Measurements from ENCODE around the gene HOXA6.

HOXA6 gene

DNA sequence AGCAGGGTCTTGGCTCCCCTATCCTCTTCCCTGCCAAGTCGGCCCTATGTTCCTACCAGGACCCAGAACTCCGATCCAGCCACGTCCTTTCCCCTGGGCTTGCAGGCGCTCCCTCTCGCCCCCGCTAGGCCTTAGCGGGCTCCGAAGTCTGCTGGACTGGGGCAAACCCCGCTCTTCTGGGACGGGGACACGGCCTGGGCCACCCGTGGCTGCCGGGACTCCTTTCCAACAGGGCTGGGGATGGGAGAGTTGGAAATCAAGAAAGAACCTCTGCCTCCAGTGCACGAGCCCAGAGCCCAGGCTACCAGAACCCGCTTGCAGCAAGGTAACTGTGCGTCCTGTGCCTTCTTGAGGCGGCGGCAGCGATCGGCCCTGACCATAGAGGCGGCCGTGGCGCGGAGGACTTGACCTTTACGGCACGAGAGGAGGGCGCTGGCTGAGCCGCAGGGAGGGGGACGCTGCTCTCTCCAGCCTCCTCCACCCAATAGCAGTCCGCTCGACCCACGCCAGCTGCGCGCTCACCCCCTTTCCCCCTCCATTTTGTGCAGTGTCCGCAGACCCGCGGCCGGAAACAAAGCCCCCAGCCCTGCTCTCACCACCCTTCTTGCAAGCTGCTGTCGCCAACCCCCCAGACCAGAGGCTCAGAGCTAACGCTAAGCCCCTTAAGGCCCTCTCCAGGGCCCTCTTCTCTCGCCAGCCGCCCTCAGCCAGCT lies 44.4 kb upstream of the HOXA6 start:
- TF ChIP-seq, protein P1, sequence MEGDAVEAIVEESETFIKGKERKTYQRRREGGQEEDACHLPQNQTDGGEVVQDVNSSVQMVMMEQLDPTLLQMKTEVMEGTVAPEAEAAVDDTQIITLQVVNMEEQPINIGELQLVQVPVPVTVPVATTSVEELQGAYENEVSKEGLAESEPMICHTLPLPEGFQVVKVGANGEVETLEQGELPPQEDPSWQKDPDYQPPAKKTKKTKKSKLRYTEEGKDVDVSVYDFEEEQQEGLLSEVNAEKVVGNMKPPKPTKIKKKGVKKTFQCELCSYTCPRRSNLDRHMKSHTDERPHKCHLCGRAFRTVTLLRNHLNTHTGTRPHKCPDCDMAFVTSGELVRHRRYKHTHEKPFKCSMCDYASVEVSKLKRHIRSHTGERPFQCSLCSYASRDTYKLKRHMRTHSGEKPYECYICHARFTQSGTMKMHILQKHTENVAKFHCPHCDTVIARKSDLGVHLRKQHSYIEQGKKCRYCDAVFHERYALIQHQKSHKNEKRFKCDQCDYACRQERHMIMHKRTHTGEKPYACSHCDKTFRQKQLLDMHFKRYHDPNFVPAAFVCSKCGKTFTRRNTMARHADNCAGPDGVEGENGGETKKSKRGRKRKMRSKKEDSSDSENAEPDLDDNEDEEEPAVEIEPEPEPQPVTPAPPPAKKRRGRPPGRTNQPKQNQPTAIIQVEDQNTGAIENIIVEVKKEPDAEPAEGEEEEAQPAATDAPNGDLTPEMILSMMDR (IDR thresholded peaks at IDR 0.05) = no peak
- peak; percentile 70 for DNase-seq (ENCODE audit: low spot score)
- Histone ChIP-seq H3K4me3 (peak overlapping the region; percentile 65), H3K27ac (no peak overlapping the region)

DNA sequence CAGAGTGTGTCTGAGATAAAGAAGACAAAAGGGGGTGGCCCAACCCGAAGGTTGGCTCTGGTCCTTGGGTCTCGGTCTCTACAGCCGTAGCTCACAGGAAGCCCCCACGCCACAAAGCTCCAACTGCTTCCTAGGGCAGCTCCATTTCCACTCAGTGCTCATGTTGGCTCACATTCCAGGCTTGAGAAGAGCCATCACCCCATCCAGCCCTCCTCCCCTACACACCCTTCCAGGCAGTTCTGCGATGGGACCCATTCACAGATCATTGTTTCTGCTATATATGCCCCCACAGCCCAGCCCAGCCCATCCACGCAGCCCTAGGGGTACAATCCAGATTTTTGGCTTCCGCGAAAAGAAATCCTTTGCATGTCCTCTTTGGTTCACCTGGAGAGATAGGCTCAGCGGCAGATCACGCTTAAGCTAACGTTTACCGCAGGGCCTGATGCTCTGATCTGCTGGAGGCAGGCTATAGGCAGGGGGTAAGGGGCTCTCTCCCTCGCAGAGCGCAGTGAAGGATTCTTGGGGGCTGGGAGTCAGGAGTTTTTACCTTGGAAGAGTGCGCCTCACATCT lies 43.7 kb upstream of the HOXA6 start:
- no peak overlapping the region for H3K27ac ChIP-seq
- TF ChIP-seq, protein P1 (IDR thresholded peaks at IDR 0.05) = no peak
- no peak overlapping the region for H3K4me3 ChIP-seq
- no peak for DNase-seq (ENCODE audit: low spot score)

DNA sequence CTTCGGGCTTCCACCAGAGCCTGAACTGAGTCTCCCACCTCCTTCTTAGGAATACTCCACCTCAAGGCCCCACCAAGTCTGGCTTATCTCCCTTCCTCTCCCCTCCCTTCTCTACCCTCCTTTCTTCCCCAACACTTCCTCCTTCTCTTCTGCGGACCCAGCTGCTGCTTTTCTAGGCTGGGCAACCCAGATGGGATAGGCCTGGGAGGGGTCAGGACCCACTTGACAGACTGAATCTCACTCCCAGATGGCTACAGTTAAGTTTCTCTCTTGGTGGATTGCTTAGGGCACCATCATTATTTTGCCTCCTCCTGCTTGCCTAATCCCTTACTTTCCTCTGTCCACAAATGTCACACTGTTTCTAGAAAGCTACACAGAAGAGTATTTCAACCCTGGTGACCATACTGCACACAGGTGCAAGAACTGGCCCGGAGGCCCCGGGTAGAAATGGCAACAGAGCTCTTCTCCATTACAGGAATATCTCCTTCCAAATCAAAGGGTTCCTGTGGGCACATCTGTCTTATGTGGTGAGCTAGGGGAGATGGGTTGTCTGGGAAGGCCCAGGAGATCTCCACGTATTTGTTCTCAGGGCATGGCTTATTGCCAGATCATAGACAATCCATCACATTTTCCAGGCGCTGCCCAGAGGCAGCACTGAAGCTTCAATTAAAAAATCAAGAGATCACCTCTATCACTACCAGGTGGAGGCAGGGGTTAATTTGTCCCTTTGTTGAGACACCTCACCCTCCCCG lies 42.6 kb upstream of the HOXA6 start:
- H3K4me3 ChIP-seq = no peak overlapping the region

DNA sequence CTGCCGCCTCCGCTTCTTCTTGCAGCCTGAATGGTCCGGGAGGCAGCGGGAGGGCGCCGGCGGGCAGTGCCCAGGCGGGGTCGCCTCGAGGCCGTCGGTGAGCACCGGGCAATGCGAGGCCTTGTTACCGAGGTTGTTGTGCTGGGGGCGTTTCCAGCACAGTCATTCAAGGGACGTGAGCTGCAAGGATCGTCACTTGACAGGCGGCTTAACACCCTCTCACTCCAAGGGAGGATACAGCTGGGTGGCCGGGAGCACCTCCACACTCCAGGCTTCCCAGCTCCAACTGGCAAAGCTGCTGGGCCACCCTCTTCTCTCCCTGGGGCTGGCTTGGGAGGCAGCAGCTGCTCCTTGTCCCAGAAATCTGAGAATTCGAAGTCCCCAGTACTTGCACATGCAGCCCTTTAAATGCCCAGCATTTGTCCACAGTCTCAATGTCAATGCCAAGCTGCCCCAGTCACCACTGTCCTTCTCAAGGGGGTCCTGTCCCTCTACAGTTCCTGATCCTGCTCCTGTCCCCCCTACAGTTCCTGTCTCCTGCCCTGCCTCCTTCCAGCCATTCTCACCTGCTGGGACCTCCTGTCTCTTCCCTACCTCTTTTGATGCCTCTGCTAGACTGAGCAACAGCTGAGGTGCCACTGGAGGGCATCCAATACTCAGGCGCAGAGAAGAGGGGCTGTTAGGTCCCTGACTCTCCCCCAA lies 41.9 kb upstream of the HOXA6 start:
- H3K4me3 ChIP-seq = peak overlapping the region; percentile 48
- DNase-seq (ENCODE audit: low spot score) = peak; percentile 67
- TF ChIP-seq, protein P1 (IDR thresholded peaks at IDR 0.05) = no peak
- H3K27ac ChIP-seq = no peak overlapping the region

More for the DNA sequence above, 42.6 kb upstream of the HOXA6 start:
- H3K27ac ChIP-seq = no peak overlapping the region
- TF ChIP-seq, protein P1 (IDR thresholded peaks at IDR 0.05) = no peak
- DNase-seq (ENCODE audit: low spot score) = peak; percentile 57

DNA sequence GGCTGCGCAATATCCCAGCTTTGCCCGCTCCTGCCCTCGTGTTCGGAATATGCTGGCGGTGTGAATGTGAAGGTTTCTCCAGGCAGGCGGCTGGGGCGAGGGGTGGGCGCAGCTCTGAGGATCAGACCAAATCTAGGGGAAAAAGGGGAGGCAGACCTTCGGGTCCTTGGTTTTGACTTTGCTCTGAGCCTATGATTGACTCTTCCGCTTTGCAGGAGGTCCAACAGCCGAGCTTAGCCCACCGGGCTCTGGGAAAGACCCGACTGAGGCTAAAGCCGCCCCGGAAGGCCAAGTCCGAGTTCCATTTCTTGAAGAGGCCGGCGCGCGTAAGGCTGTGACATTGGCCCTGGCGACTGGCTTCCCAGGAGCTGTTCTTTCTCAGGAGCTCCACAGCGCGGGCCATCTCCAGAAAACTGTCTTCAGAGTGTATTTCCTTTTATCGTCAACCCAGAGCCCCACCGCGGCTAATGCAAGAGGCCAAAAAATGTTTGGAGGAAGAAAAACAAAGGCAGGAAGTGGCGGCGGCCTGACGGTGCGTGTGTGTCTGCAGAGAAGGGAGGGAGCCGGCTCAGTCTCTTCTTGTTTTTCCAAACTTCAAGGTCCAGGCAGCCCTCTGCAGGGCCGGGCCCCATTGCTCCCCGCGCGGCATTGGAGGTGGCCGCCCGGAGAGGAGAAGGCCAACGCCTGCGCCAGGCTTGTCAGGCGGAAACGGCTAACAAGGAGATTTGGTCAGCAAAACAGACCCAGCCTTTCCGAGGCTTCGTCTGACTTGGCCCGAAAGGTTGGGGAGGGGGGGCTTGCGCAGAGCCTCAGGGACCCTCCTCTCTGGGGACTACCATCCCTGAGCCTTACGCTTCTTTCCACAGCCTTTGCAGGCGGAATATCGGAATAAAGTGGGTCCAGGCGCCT lies 41.1 kb upstream of the HOXA6 start:
- DNase-seq (ENCODE audit: low spot score) = peak; percentile 65
- TF ChIP-seq, protein P1 (IDR thresholded peaks at IDR 0.05) = no peak
- Histone ChIP-seq H3K4me3 (peak overlapping the region; percentile 48), H3K27ac (no peak overlapping the region)
